NT2/D1 (cell line): ENCODE results near the gene PLPPR1.

ENCODE experiments used
- YY1 ChIP-seq: IDR thresholded peaks from 2 replicates; pipeline ENCODE4 v1.6.1; 2011; ENCODE audit not compliant: insufficient read length, insufficient read depth
- ZNF274 ChIP-seq: IDR thresholded peaks from 2 replicates; pipeline ENCODE4 v1.6.1; 2011; ENCODE audit warnings: mild to moderate bottlenecking, low read depth, low read length

DNA sequence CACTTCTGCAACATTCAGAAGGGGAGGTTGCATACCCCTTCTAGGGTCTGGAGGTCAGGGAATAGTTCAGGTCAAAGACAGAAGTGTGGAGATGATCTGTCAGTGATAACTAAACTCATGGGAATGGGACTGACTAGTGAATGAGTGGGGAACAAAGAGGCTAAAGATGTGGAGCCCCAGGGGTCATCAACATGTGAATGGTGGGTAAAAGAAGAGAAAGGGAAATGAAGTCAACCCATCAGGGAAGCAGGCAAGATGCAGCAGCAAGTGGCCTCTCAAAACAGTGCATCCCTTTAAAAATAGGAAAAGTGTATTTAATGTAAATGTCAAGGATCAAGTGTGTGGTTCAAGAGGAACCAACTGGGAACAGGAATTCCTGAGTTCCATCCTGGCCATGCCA is 69.9 kb downstream of the PLPPR1 start:
- TF ChIP-seq ZNF274 (no peak), YY1 (no peak)
